OCI-LY3 (cell line): ENCODE results near the gene DENND4A.

ENCODE experiments used
- CTCF ChIP-seq: fragments of 200-600, 300-600 bp; sonication (generic); IDR thresholded peaks from 2 replicates; pipeline ENCODE4 v1.5.1; 2014; ENCODE audit warnings: antibody characterized with exemption, low read length, low read depth
- EZH2phosphoT487 ChIP-seq: fragments of 200-600 bp; shearing (Covaris generic); IDR thresholded peaks from 2 replicates; pipeline ENCODE4 v1.6.1; 2018; ENCODE audit warnings: antibody characterized with exemption, mixed run types, low read depth

GRCh38 chr15:65769482-65769881 lies 22.6 kb downstream of the DENND4A start:
- TF ChIP-seq CTCF: no peak
- no peak for TF ChIP-seq EZH2phosphoT487
